OCI-LY3 (cell line): ENCODE measurements around the gene TMEM253.

Source experiments
- H2AFZ ChIP-seq: fragments of 200-600, 300-600 bp; shearing (Covaris generic); 2 replicates; pipeline ENCODE4 v1.6.0; 2014; ENCODE audit warnings: antibody characterized with exemption, low read depth, low read length
- H3K27ac ChIP-seq: fragments of 200-600, 300-600 bp; sonication (generic); 2 replicates; pipeline ENCODE4 v1.5.1; 2014; ENCODE audit warnings: mild to moderate bottlenecking, low read length, moderate library complexity, mixed read lengths
- H3K27me3 ChIP-seq: fragments of 200-600, 300-600 bp; sonication (generic); 2 replicates; pipeline ENCODE4 v1.6.1; 2014; ENCODE audit warnings: low read depth, low read length, mixed read lengths
- H3K36me3 ChIP-seq: fragments of 200-600, 300-600 bp; sonication (generic); replicated peaks from 2 replicates; pipeline ENCODE3; 2014; ENCODE audit warnings: low read depth, low read length, mixed read lengths
- H3K4me1 ChIP-seq: fragments of 300-600, 200-600 bp; sonication (generic); 2 replicates; pipeline ENCODE4 v1.6.1; 2014; ENCODE audit warnings: low read length, mixed read lengths
- H3K4me2 ChIP-seq: fragments of 200-600, 300-600 bp; sonication (generic); 2 replicates; pipeline ENCODE4 v1.6.1; 2014; ENCODE audit warnings: low read length, mixed read lengths
- H3K4me3 ChIP-seq: fragments of 300-600, 200-600 bp; sonication (generic); 2 replicates; pipeline ENCODE4 v1.5.1; 2014; ENCODE audit warnings: antibody characterized with exemption, mild to moderate bottlenecking, low read length, moderate library complexity
- H3K79me2 ChIP-seq: fragments of 300-600, 200-600 bp; shearing (Covaris generic); 2 replicates; pipeline ENCODE4 v1.6.1; 2014; ENCODE audit warnings: mild to moderate bottlenecking, low read length, mixed read lengths
- H3K9ac ChIP-seq: fragments of 300-600, 200-600 bp; shearing (Covaris generic); 2 replicates; pipeline ENCODE4 v1.6.0; 2014; ENCODE audit warnings: mild to moderate bottlenecking, low read length, moderate library complexity
- H3K9me3 ChIP-seq: fragments of 200-600, 300-600 bp; shearing (Covaris generic); 2 replicates; pipeline ENCODE4 v1.6.1; 2014; ENCODE audit warnings: low read length, mixed read lengths; ENCODE audit not compliant: insufficient read depth
- H4K20me1 ChIP-seq: fragments of 200-600, 300-600 bp; sonication (generic); 2 replicates; pipeline ENCODE4 v1.6.1; 2016; ENCODE audit warnings: low read length, mixed read lengths; ENCODE audit not compliant: insufficient read depth
- EZH2phosphoT487 ChIP-seq: fragments of 200-600 bp; shearing (Covaris generic); IDR thresholded peaks from 2 replicates; pipeline ENCODE4 v1.6.1; 2018; ENCODE audit warnings: antibody characterized with exemption, mixed run types, low read depth
- TF ChIP-seq, protein P1 (sequence below): fragments of 200-600, 300-600 bp; sonication (generic); IDR thresholded peaks from 2 replicates; pipeline ENCODE4 v1.5.1; 2014; ENCODE audit warnings: antibody characterized with exemption, low read length, low read depth

The TMEM253 gene

DNA sequence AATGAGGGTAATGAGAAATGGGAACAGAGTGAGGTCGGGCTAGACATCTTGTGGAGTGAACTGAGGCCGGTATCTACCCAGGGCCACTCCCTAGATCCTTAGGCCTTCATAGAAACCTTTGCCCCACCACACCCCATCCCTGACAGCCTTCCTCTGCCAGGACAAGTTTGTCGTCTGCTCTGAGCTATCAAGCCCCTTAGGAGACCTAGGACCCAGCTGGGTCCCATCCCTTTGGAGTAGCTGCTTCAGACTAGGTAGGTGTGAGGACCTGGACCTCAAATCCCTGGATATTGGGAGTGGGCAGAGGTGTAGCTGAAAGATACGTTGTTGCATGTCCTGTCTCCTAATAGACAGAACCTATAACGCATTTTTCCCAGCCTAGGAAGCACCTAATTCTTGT, at the start of gene TMEM253:
TMEM253 (plus strand) TSS at position 136 of the 400 bp plus-strand sequence. CDS start 278 bp downstream, outside the sequence.
- H3K79me2 ChIP-seq = no peaks in the 10 kb centered on the region
- no peaks in the 10 kb centered on the region for H3K36me3 ChIP-seq
- H3K27me3 ChIP-seq = no peaks in the 10 kb centered on the region
- TF ChIP-seq, protein P1, sequence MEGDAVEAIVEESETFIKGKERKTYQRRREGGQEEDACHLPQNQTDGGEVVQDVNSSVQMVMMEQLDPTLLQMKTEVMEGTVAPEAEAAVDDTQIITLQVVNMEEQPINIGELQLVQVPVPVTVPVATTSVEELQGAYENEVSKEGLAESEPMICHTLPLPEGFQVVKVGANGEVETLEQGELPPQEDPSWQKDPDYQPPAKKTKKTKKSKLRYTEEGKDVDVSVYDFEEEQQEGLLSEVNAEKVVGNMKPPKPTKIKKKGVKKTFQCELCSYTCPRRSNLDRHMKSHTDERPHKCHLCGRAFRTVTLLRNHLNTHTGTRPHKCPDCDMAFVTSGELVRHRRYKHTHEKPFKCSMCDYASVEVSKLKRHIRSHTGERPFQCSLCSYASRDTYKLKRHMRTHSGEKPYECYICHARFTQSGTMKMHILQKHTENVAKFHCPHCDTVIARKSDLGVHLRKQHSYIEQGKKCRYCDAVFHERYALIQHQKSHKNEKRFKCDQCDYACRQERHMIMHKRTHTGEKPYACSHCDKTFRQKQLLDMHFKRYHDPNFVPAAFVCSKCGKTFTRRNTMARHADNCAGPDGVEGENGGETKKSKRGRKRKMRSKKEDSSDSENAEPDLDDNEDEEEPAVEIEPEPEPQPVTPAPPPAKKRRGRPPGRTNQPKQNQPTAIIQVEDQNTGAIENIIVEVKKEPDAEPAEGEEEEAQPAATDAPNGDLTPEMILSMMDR = no peak
- no peak within 1 kb of the TSS for H3K9ac ChIP-seq
- H3K9me3 ChIP-seq = no peaks in the 10 kb centered on the region
- H3K4me3 ChIP-seq = no peak within 1 kb of the TSS
- H3K4me1 ChIP-seq = peaks cover 30% of the 10 kb centered on the region
- H3K4me2 ChIP-seq = no peak within 1 kb of the TSS
- H4K20me1 ChIP-seq = no peaks in the 10 kb centered on the region
- H3K27ac ChIP-seq = no peak within 1 kb of the TSS
- no peak within 1 kb of the TSS for H2AFZ ChIP-seq

DNA sequence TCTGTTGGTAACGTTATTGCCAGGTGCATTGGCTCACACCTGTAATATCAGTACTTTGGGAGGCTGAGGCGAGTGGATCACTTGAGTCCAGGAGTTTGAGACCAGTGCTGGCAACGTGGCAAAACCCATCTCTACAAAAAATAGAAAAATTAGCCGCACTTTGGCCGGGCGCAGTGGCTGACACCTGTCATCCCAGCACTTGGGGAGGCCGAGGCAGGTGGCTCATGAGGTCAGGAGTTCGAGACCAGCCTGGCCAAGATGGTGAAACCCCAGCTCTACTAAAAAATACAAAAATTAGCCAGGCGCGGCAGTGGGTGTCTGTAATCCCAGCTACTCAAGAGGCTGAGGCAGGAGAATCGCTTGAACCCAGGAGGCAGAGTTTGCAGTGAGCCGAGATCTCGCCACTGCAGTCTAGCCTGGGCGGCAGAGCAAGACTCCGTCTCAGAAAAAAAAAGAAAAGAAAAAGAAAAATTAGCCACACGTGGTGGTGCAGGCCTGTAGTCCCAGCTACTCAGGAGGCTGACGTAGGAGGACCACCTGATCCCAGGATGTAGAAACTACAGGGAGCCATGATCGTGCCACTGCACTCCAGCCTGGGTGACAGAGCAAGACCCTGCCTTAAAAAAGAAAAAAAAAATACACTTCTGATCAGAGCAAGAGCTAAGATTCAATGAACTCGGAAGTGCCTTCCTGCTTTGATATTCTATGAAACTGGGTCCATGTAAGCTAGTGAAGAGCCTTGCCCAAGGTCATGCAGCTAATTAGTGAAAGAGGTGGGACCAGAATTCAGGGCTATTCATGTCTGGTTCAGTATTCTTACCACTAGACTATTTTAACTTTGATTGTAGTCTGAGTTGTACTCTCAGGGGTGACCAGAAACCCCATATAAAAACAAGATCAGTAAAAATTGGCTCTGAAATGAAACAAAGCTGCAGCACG, 47.4 kb upstream of the TMEM253 start:
- Histone ChIP-seq H3K4me3 (no peak overlapping the region), H3K27me3 (no peaks in the 10 kb centered on the region), H3K9me3 (no peaks in the 10 kb centered on the region), H3K36me3 (no peaks in the 10 kb centered on the region), H3K4me1 (peaks cover 8% of the 10 kb centered on the region), H2AFZ (0 out of 2 replicates have a peak overlapping the region, but pooled peaks have one; percentile 10), H3K4me2 (no peak overlapping the region), H3K9ac (no peak overlapping the region), H4K20me1 (no peaks in the 10 kb centered on the region), H3K27ac (no peak overlapping the region), H3K79me2 (no peaks in the 10 kb centered on the region)
- no peak for TF ChIP-seq EZH2phosphoT487
- TF ChIP-seq, protein P1 = no peak

DNA sequence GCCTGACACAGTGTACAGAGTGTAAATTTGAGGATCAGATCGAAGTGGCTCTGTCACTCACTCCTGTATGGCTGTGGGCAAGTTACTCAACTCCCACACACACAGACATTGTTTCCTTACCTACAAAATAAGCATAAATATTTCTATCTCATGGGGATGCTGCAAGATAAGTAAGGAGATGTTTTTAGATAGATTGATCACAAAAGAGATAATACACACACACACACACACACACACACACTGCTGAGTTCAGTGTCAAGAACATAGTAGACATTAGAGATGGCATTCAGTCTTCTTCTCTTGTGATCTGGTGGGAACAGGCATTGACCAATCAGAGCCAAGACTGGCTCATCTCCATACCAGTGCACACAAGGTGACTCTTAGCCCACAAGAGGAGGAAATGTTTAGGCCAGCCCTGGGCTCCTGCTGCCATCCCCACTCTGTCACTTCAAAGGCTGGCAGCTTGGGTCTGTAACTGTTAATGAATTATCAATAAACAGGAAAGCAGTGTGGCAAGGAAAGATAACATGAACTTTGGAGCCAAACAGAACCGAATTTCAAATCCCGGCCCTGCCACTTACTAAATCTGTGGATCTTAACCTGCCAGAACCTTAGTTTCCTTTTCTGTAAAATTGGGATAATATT, 46.6 kb upstream of the TMEM253 start:
- 0 out of 2 replicates have a peak overlapping the region, but pooled peaks have one; percentile 10 for H2AFZ ChIP-seq
- no peaks in the 10 kb centered on the region for H3K27me3 ChIP-seq
- H3K36me3 ChIP-seq = no peaks in the 10 kb centered on the region
- H4K20me1 ChIP-seq = no peaks in the 10 kb centered on the region
- no peak overlapping the region for H3K27ac ChIP-seq
- H3K9me3 ChIP-seq = no peaks in the 10 kb centered on the region
- H3K4me3 ChIP-seq = no peak overlapping the region
- TF ChIP-seq, protein P1 = no peak
- TF ChIP-seq EZH2phosphoT487 = no peak
- no peak overlapping the region for H3K9ac ChIP-seq
- H3K4me2 ChIP-seq = no peak overlapping the region
- peaks cover 8% of the 10 kb centered on the region for H3K4me1 ChIP-seq
- no peaks in the 10 kb centered on the region for H3K79me2 ChIP-seq

DNA sequence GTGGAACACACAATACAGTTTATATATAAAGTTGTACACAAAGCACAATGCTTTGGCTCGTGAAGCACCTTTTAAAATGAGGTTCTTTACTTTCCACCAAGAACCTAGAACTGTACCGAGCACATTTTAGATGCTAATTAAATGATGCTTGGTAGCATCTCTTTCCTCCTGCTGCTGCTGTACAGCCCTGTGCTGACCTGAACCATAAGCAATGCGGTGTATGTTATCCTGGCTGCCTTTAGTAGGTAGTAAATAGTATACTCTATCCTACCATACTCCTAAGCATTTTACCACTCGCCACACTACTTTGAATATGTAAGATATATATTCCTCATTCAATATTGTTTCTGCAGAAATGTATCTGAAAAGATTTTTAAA, 46.1 kb upstream of the TMEM253 start:
- no peak overlapping the region for H3K4me3 ChIP-seq
- H3K27me3 ChIP-seq = no peaks in the 10 kb centered on the region
- H3K9me3 ChIP-seq = no peaks in the 10 kb centered on the region
- no peaks in the 10 kb centered on the region for H3K36me3 ChIP-seq
- H4K20me1 ChIP-seq = no peaks in the 10 kb centered on the region
- H3K79me2 ChIP-seq = no peaks in the 10 kb centered on the region
- H3K4me1 ChIP-seq = peaks cover 8% of the 10 kb centered on the region
- TF ChIP-seq, protein P1 = no peak
- no peak overlapping the region for H3K4me2 ChIP-seq
- no peak overlapping the region for H3K27ac ChIP-seq
- no peak overlapping the region for H3K9ac ChIP-seq
- no peak overlapping the region for H2AFZ ChIP-seq
